Activated CD8-positive, alpha-beta memory T cell treated with anti-CD3 and anti-CD28 coated beads for 48 hours (primary cell): ENCODE data around the gene D2HGDH.
"Not testable (repeated sequence)": the region's sequence is repeated elsewhere in the genome, so short reads cannot be mapped to it uniquely, and the experiment has no call there.

Experiments used
- DNase-seq, 3 experiments: peaks; one replicate each; pipeline ENCODE4 v3.0.0-alpha.2; 2020; ENCODE audit warnings: low read depth in 2 of 3, low spot score in 2 of 3

D2HGDH gene

GRCh38 chr2:241806217-241806616 is 71.8 kb downstream of the D2HGDH start:
- DNase-seq, result not testable (repeated sequence)

GRCh38 chr2:241808051-241808720 is 73.8 kb downstream of the D2HGDH start:
- no peak for DNase-seq

GRCh38 chr2:241808721-241809382 is 74.4 kb downstream of the D2HGDH start, which contains the start of gene NEU4:
Gene NEU4, plus strand, starts transcription at chr2:241809193. Its CDS starts 5,292 bp downstream, at chr2:241814485.
- DNase-seq, result no peak

GRCh38 chr2:241809383-241810306 is 75.2 kb downstream of the D2HGDH start:
- DNase-seq, result no peak

GRCh38 chr2:241810307-241811200 is 76.1 kb downstream of the D2HGDH start:
- DNase-seq, result no peak

GRCh38 chr2:241811201-241811951 is 76.9 kb downstream of the D2HGDH start:
- no peak for DNase-seq

- DNase-seq, result no peak
Measured at GRCh38 chr2:241811952-241812729, 77.7 kb downstream of the D2HGDH start.

GRCh38 chr2:241812730-241813643 is 78.6 kb downstream of the D2HGDH start:
- DNase-seq, result no peak

GRCh38 chr2:241813644-241814392 is 79.4 kb downstream of the D2HGDH start:
- no peak for DNase-seq

GRCh38 chr2:241814393-241814642 is 79.9 kb downstream of the D2HGDH start:
- DNase-seq, result no peak

- DNase-seq, result no peak
Measured at GRCh38 chr2:241814643-241815476, 80.4 kb downstream of the D2HGDH start.

- DNase-seq, result no peak
Measured at GRCh38 chr2:241815477-241816430, 81.3 kb downstream of the D2HGDH start.

- no peak for DNase-seq
Measured at GRCh38 chr2:241816431-241817121, 82.1 kb downstream of the D2HGDH start.

GRCh38 chr2:241817126-241817820 is 82.8 kb downstream of the D2HGDH start:
- DNase-seq, result no peak
